H4 (cell line): ENCODE measurements around the gene KRT9. TPM values are rescaled to one million over a fixed set of nuclear protein-coding genes. Genes with fewer than 3 reads are reported as not detected.
"Not testable (repeated sequence)": the region's sequence is repeated elsewhere in the genome, so short reads cannot be mapped to it uniquely, and the experiment has no call there.

Experiments used
- DNase-seq: peaks from one replicate; pipeline ENCODE4 v3.0.0-alpha.2; 2015; ENCODE audit warnings: low spot score
- total RNA-seq: library from RNA; depleted of rRNA; stranded (reverse); fragments of >200 nt; shearing (Covaris generic); gene quantifications from 2 replicates; pipeline ENCODE4 v1.2.3, GENCODE V29; 2014

The KRT9 gene
- total RNA-seq, 1 experiment from 2014 or later = not detected

GRCh38 chr17:41602524-41602923 lies 30.7 kb upstream of the KRT9 start:
- no peak for DNase-seq

- no peak for DNase-seq
Measured at GRCh38 chr17:41600318-41600717, 28.5 kb upstream of the KRT9 start.

GRCh38 chr17:41599680-41600079 lies 27.8 kb upstream of the KRT9 start:
- no peak for DNase-seq

GRCh38 chr17:41595585-41595984 lies 23.7 kb upstream of the KRT9 start:
- DNase-seq = no peak

GRCh38 chr17:41594363-41594915 lies 22.6 kb upstream of the KRT9 start:
- no peak for DNase-seq

- no peak for DNase-seq
Measured at GRCh38 chr17:41593306-41593981, 21.6 kb upstream of the KRT9 start.

GRCh38 chr17:41592601-41593305 lies 20.9 kb upstream of the KRT9 start:
- DNase-seq = no peak

- no peak for DNase-seq
Measured at GRCh38 chr17:41589301-41589700, 17.4 kb upstream of the KRT9 start.

GRCh38 chr17:41588126-41588810 lies 16.4 kb upstream of the KRT9 start:
- no peak for DNase-seq

- no peak for DNase-seq
Measured at GRCh38 chr17:41586863-41587495, 15.1 kb upstream of the KRT9 start, which contains the start of gene KRT14. Gene KRT14, minus strand, starts transcription at chr17:41586895. Its CDS starts 61 bp downstream, at chr17:41586834.

GRCh38 chr17:41585301-41586056 lies 13.6 kb upstream of the KRT9 start:
- no peak for DNase-seq

- not testable (repeated sequence) for DNase-seq
Measured at GRCh38 chr17:41584331-41584927, 12.6 kb upstream of the KRT9 start.

- DNase-seq = no peak
Measured at GRCh38 chr17:41583137-41584127, 11.6 kb upstream of the KRT9 start.

- DNase-seq = not testable (repeated sequence)
Measured at GRCh38 chr17:41582061-41582968, 10.5 kb upstream of the KRT9 start.

- no peak for DNase-seq
Measured at GRCh38 chr17:41581366-41582060, 9.7 kb upstream of the KRT9 start.

- DNase-seq = no peak
Measured at GRCh38 chr17:41580687-41581365, 9.0 kb upstream of the KRT9 start.

- no peak for DNase-seq
Measured at GRCh38 chr17:41580244-41580575, 8.4 kb upstream of the KRT9 start.
